Measurements from ENCODE around the gene NFXL1. TPM values are rescaled to one million over a fixed set of nuclear protein-coding genes. Genes with fewer than 3 reads are reported as not detected.

NFXL1 gene
- total and polyA plus RNA-seq, 10 of the 15 experiments (the other 5 are each of a cell fraction or from before 2014, with no cell fraction given): 8.1 to 16.5 (median 13.1) TPM

GRCh38 chr4:47839259-47839658, 75.1 kb downstream of the NFXL1 start (continued):
- no peak for TF ChIP-seq CREM (IDR thresholded peaks at IDR 0.05; ENCODE audit: low read depth)
- peak; percentile 55; the same call in 1 of the 2 replicates for TF ChIP-seq EED (IDR thresholded peaks at IDR 0.05; ENCODE audit: low read depth)
- peak; percentile 42 for TF ChIP-seq ATF7 (IDR thresholded peaks at IDR 0.05; ENCODE audit: low read depth)
- no peak for TF ChIP-seq SUPT20H (IDR thresholded peaks at IDR 0.05; ENCODE audit: borderline replicate concordance, control insufficient read depth, low read depth, low read length)
- TF ChIP-seq STAT1 (conservative IDR thresholded peaks at IDR 0.05): no peak
- peak; percentile 59 for TF ChIP-seq RAD21 (IDR thresholded peaks at IDR 0.05; ENCODE audit: insufficient read depth, low read depth, low read length)
- TF ChIP-seq CHD2 (IDR thresholded peaks at IDR 0.05; ENCODE audit: borderline replicate concordance, low read depth, low read length): no peak
- TF ChIP-seq ATF2 (IDR thresholded peaks at IDR 0.05; ENCODE audit: low read length): peak; percentile 29; the same call in 1 of the 2 replicates
- TF ChIP-seq CHD4 (IDR thresholded peaks at IDR 0.05): no peak
- no peak for TF ChIP-seq DPF2 (IDR thresholded peaks at IDR 0.05)
- TF ChIP-seq SMC3 (IDR thresholded peaks at IDR 0.05; ENCODE audit: borderline replicate concordance, low read length): peak; percentile 60; the same call in 1 of the 2 replicates
- TF ChIP-seq REST (IDR thresholded peaks at IDR 0.05; ENCODE audit: low read depth, low read length): no peak
- TF ChIP-seq IRF4 (IDR thresholded peaks at IDR 0.05; ENCODE audit: low read depth, low read length): peak; percentile 53; the same call in 1 of the 2 replicates
- no peak for TF ChIP-seq CEBPZ (IDR thresholded peaks at IDR 0.05; ENCODE audit: low read depth, low read length)
- TF ChIP-seq SUZ12 (IDR thresholded peaks at IDR 0.05; ENCODE audit: unreplicated experiment): no peak
